H1 (cell line): ENCODE results near the gene PCNX1. TPM values are rescaled to one million over a fixed set of nuclear protein-coding genes. Genes with fewer than 3 reads are reported as not detected.
"Not testable (repeated sequence)": the region's sequence is repeated elsewhere in the genome, so short reads cannot be mapped to it uniquely, and the experiment has no call there.

Experiments
- CTCF ChIA-PET: fragments of 300-600 bp; sonication (Branson Sonifier 250); formaldehyde crosslinking; loops from one replicate; lab custom pipeline; 2021; ENCODE audit not compliant: partially characterized antibody; lab: Charles Lee
- POLR2A ChIA-PET: fragments of 300-600 bp; sonication (Branson Sonifier 250); formaldehyde crosslinking; loops from one replicate; lab custom pipeline; 2021; ENCODE audit warnings: inconsistent platforms; ENCODE audit not compliant: partially characterized antibody; lab: Charles Lee
- DNase-seq, 2 experiments: peaks; one replicate each; pipeline versions ENCODE4 v3.0.0 to v3.0.0-alpha.2; 2010 to 2022; ENCODE audit warnings: low spot score in 2 of 2, low read depth in 1 of 2, mixed read lengths in 1 of 2
- FAIRE-seq: peaks from 2 replicates; lab custom pipeline; 2011; peaks lifted over from hg19 to GRCh38; lab: Jason Lieb, UNC
- H2AFZ ChIP-seq: 2 replicates; pipeline ENCODE4 v1.8.1; 2012; ENCODE audit warnings: low read length, inconsistent platforms
- H2AK5ac ChIP-seq: 2 replicates; pipeline ENCODE4 v1.6.1; 2013; ENCODE audit warnings: low read depth, low read length
- H2BK120ac ChIP-seq: replicated peaks from 2 replicates; pipeline ENCODE3; 2013; ENCODE audit warnings: low read depth, low read length, inconsistent platforms
- H2BK12ac ChIP-seq: 2 replicates; pipeline ENCODE4 v1.6.1; 2013; ENCODE audit warnings: low read depth, low read length
- H2BK15ac ChIP-seq: 2 replicates; pipeline ENCODE4 v1.6.1; 2013; ENCODE audit warnings: low read length
- H2BK20ac ChIP-seq: 2 replicates; pipeline ENCODE4 v1.6.1; 2013; ENCODE audit warnings: low read length
- H2BK5ac ChIP-seq: 2 replicates; pipeline ENCODE4 v1.6.1; 2013; ENCODE audit warnings: low read depth, low read length
- H3K14ac ChIP-seq: 2 replicates; pipeline ENCODE4 v1.6.1; 2013; ENCODE audit warnings: inconsistent platforms; ENCODE audit not compliant: insufficient read length
- H3K18ac ChIP-seq: 2 replicates; pipeline ENCODE4 v1.6.1; 2013; ENCODE audit warnings: low read length; ENCODE audit errors: extremely low read depth
- H3K23ac ChIP-seq: 2 replicates; pipeline ENCODE4 v1.6.1; 2013; ENCODE audit warnings: inconsistent platforms; ENCODE audit not compliant: insufficient read length
- H3K23me2 ChIP-seq: 2 replicates; pipeline ENCODE4 v1.6.1; 2013; ENCODE audit warnings: low read depth, low read length
- H3K27ac ChIP-seq: 2 replicates; pipeline ENCODE4 v1.6.1; 2011; ENCODE audit warnings: low read depth, low read length, inconsistent platforms
- H3K27me3 ChIP-seq, 4 experiments: replicated peaks in 1 of 4; 1 replicate in 1 of 4; 2 replicates in 3 of 4; pipeline versions ENCODE4 v1.6.1 to v1.8.1; 2011 to 2013; ENCODE audit warnings: low read length in 3 of 4, mild to moderate bottlenecking in 3 of 4, inconsistent platforms in 2 of 4, mixed read lengths in 2 of 4, moderate library complexity in 1 of 4; ENCODE audit not compliant: control insufficient read depth in 3 of 4, insufficient read depth in 3 of 4; ENCODE audit errors: extremely low read depth in 1 of 4
- H3K36me3 ChIP-seq, 4 experiments: 2 replicates each; pipeline versions ENCODE4 v1.6.1 to v1.8.1; 2011 to 2013; ENCODE audit warnings: mild to moderate bottlenecking in 4 of 4, low read length in 3 of 4, moderate library complexity in 2 of 4, control low read depth in 1 of 4, inconsistent platforms in 1 of 4; ENCODE audit not compliant: insufficient read depth in 4 of 4, control insufficient read depth in 2 of 4
- H3K4ac ChIP-seq: replicated peaks from 2 replicates; pipeline ENCODE3; 2013; ENCODE audit warnings: low read length, low read depth, mixed read lengths, inconsistent platforms; ENCODE audit not compliant: insufficient read length
- H3K4me1 ChIP-seq, 4 experiments: replicated peaks in 1 of 4; 1 replicate in 1 of 4; 2 replicates in 3 of 4; pipeline versions ENCODE4 v1.6.1 to v1.8.1; 2011 to 2013; ENCODE audit warnings: low read length in 3 of 4, inconsistent platforms in 2 of 4, mixed read lengths in 1 of 4; ENCODE audit not compliant: insufficient read depth in 4 of 4, control insufficient read depth in 3 of 4
- H3K4me2 ChIP-seq, 2 experiments: 2 replicates each; pipeline versions ENCODE4 v1.6.1 to v1.8.1; 2011 to 2013; ENCODE audit warnings: low read depth in 2 of 2, low read length in 2 of 2, control low read depth in 1 of 2, inconsistent platforms in 1 of 2, mild to moderate bottlenecking in 1 of 2; ENCODE audit not compliant: insufficient read depth in 1 of 2
- H3K4me3 ChIP-seq, 4 experiments: fragments of 200-600, 300-600 bp in 1 of 4; sonication (generic), shearing (Covaris generic), sonication (Bioruptor Twin) in 1 of 4; 2 replicates each; pipeline versions ENCODE4 v1.5.1 to v1.8.1; 2011 to 2016; ENCODE audit warnings: low read length in 4 of 4, low read depth in 3 of 4, control low read depth in 2 of 4, inconsistent platforms in 2 of 4, mild to moderate bottlenecking in 2 of 4, mixed read lengths in 1 of 4, moderate library complexity in 1 of 4; ENCODE audit not compliant: insufficient read depth in 2 of 4; ENCODE audit errors: extremely low read depth in 1 of 4
- H3K56ac ChIP-seq: replicated peaks from 2 replicates; pipeline ENCODE3; 2013; ENCODE audit warnings: low read depth, mild to moderate bottlenecking, mixed read lengths, low read length, inconsistent platforms; ENCODE audit not compliant: insufficient read length
- H3K79me1 ChIP-seq: 2 replicates; pipeline ENCODE4 v1.6.1; 2013; ENCODE audit warnings: low read depth, low read length, control low read depth
- H3K79me2 ChIP-seq, 2 experiments: 2 replicates each; pipeline versions ENCODE4 v1.6.1 to v1.8.1; 2012 to 2013; ENCODE audit warnings: low read length in 2 of 2, mild to moderate bottlenecking in 2 of 2, inconsistent platforms in 1 of 2; ENCODE audit not compliant: insufficient read depth in 2 of 2, control insufficient read depth in 1 of 2
- H3K9ac ChIP-seq, 4 experiments: replicated peaks in 1 of 4; 1 replicate in 1 of 4; 2 replicates in 3 of 4; pipeline versions ENCODE4 v1.6.1 to v1.8.1; 2011 to 2013; ENCODE audit warnings: low read depth in 3 of 4, low read length in 3 of 4, control low read depth in 2 of 4, mild to moderate bottlenecking in 2 of 4, moderate library complexity in 2 of 4, inconsistent platforms in 1 of 4; ENCODE audit errors: extremely low read depth in 1 of 4
- H3K9me3 ChIP-seq, 2 experiments: 2 replicates each; pipeline versions ENCODE4 v1.6.1 to v1.8.1; 2012 to 2013; ENCODE audit warnings: mild to moderate bottlenecking in 2 of 2, moderate library complexity in 2 of 2, control low read depth in 1 of 2, inconsistent platforms in 1 of 2, low read depth in 1 of 2, low read length in 1 of 2, mixed read lengths in 1 of 2; ENCODE audit not compliant: insufficient read depth in 2 of 2
- H4K20me1 ChIP-seq, 2 experiments: replicated peaks in 1 of 2; 2 replicates each; pipeline versions ENCODE3 to v1.8.1; 2011 to 2013; ENCODE audit warnings: inconsistent platforms in 2 of 2, low read length in 2 of 2, mild to moderate bottlenecking in 1 of 2; ENCODE audit not compliant: insufficient read depth in 2 of 2, control insufficient read depth in 1 of 2
- H4K5ac ChIP-seq: 2 replicates; pipeline ENCODE4 v1.6.1; 2013; ENCODE audit warnings: low read length, low read depth, mixed read lengths, inconsistent platforms; ENCODE audit not compliant: insufficient read length
- H4K8ac ChIP-seq: 2 replicates; pipeline ENCODE4 v1.8.0; 2013; ENCODE audit warnings: mild to moderate bottlenecking, moderate library complexity, low read length, inconsistent platforms; ENCODE audit not compliant: insufficient read depth; ENCODE audit errors: extremely low read depth
- H4K91ac ChIP-seq: replicated peaks from 2 replicates; pipeline ENCODE3; 2013; ENCODE audit warnings: low read length, mixed read lengths, inconsistent platforms; ENCODE audit not compliant: insufficient read length
- WGBS, 2 experiments: shearing (Covaris generic) in 1 of 2; methylation state at CpG; one replicate each; pipeline versions ENCODE4 v1.1.6 to v1.1.7; 2013 to 2015; ENCODE audit warnings: low lambda C conversion rate in 2 of 2, mixed read lengths in 2 of 2, inconsistent platforms in 1 of 2, low coverage in 1 of 2, missing lambda C conversion rate in 1 of 2; ENCODE audit not compliant: insufficient replicate concordance in 2 of 2, insufficient coverage in 1 of 2, insufficient read length in 1 of 2; ENCODE audit errors: extremely low coverage in 1 of 2, missing lambda C conversion rate in 1 of 2; 5-methylcytosine and 5-hydroxymethylcytosine counted together
- polyA plus RNA-seq, 7 experiments: library from polyadenylated mRNA; depleted of rRNA in 3 of 7; stranded (reverse) in 5 of 7; unstranded in 2 of 7; fragments of >200 nt in 5 of 7; fragments of 200-250 nt in 2 of 7; gene quantifications; 1 replicate in 5 of 7; 2 replicates in 1 of 7; 4 replicates in 1 of 7; pipeline versions ENCODE4 v1.2.1 to v1.2.3, GENCODE V29; 2011 to 2013; ENCODE audit warnings: missing spikeins in 2 of 7, mixed read lengths in 2 of 7
- total RNA-seq: library from RNA; stranded (reverse); fragmentation: NEBNext Ultra II Directional; extraction: Animal tissue kit (Norgen Biotek cat#: 25700); gene quantifications from 2 replicates; pipeline ENCODE4 v1.2.1, GENCODE V29; 2021

Gene PCNX1
- total and polyA plus RNA-seq, 2 of the 8 experiments (the other 6 are each of a cell fraction or from before 2014, with no cell fraction given), result 37.7 to 53.2 TPM

DNA sequence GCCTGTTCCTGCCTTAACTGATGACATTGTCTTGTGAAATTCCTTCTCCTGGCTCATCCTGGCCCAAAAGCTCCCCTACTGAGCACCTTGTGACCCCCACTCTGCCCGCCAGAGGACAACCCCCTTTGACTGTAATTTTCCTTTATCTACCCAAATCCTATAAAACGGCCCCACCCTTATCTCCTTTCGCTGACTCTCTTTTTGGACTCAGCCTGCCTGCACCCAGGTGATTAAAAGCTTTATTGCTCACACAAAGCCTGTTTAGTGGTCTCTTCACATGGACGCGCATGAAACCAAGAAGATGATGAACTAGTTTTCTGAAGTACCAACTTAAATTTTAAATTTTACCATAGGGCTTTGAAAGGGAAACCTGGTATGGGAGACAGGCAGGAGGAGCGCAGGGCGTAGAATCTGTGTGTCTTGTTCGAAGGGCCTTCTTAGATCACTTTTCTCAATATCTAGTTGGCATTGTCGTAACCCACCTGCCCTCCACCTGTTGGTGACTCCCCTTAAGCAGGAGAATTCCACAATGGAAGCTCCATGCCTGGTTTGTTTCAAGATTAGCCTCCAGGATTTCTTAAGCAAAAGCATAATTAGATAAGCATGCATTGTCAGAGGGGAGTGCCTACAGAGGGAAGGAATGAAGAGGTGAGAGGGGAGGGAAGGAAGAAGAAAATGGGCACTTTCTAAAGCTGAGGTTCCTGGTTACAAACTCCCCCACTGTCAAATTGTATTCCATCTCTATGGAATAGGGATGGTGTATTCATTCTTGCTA, 222.6 kb downstream of the PCNX1 start:
- Histone ChIP-seq H2BK5ac (peak overlapping the region; percentile 18; the same call in 1 of the 2 replicates), H2BK12ac (0 out of 2 replicates have a peak overlapping the region, but pooled peaks have one; percentile 33), H2AFZ (0 out of 2 replicates have a peak overlapping the region, but pooled peaks have one; percentile 21)
- DNase-seq, result peak in 1 of 2 experiments; percentile 37
- H3K4me1 ChIP-seq, H4K20me1 ChIP-seq, H4K91ac ChIP-seq, H2BK20ac ChIP-seq, H2BK120ac ChIP-seq, H3K23ac ChIP-seq, H4K8ac ChIP-seq, H3K4me2 ChIP-seq, H3K23me2 ChIP-seq, H3K27ac ChIP-seq, H3K4me3 ChIP-seq, H3K79me2 ChIP-seq, H3K4ac ChIP-seq, H3K36me3 ChIP-seq, H3K9me3 ChIP-seq, H3K27me3 ChIP-seq, H3K18ac ChIP-seq, H3K9ac ChIP-seq, H4K5ac ChIP-seq, H3K79me1 ChIP-seq, H3K56ac ChIP-seq, H3K14ac ChIP-seq, H2BK15ac ChIP-seq, POLR2A ChIA-PET, H2AK5ac ChIP-seq, FAIRE-seq: not testable (repeated sequence)
- CTCF ChIA-PET, result interaction anchor here (0.9 kb wide), 2 partner anchors 8 to 10 kb away, joined by 3 read pairs; no protein-coding TSS in a partner anchor
- 89% methylated on average over 9 of the region's 9 CpGs; no CpG with 5 or more reads in 1 of the 2 experiments for WGBS, 2 experiments
